ENCODE measurements around the gene CTBP2.

CTBP2 gene

GRCh38 chr10:125035136-125035535 is 125.2 kb downstream of the CTBP2 start:
- Histone ChIP-seq H3K36me3 (peaks cover 0 to 9% (median 0%) of the 10 kb centered on the region in 3 donors), H3K27ac (peak overlapping the region; percentile 58 to 90), H3K4me3 (peak overlapping the region; percentile 0 to 2), H3K9me3 (no peaks in the 10 kb centered on the region), H3K4me1 (peaks cover 5 to 100% (median 72%) of the 10 kb centered on the region in 4 donors), H3K27me3 (no peaks in the 10 kb centered on the region)
- DNase-seq, result no peak
- no peak for TF ChIP-seq CTCF (IDR thresholded peaks at IDR 0.05)
- intact Hi-C loops (cut with DNase I; ENCODE audit: low total_unique reads), result no loop called here

GRCh38 chr10:125034675-125035074 is 125.7 kb downstream of the CTBP2 start:
- intact Hi-C loops (cut with DNase I; ENCODE audit: low total_unique reads), result no loop called here
- H3K4me3 ChIP-seq, result peak overlapping the region in 1 of 2 donors; percentile 0
- peak overlapping the region; percentile 58 to 90 for H3K27ac ChIP-seq
- no peak for TF ChIP-seq CTCF (IDR thresholded peaks at IDR 0.05)
- H3K27me3 ChIP-seq, result no peaks in the 10 kb centered on the region
- H3K9me3 ChIP-seq, result no peaks in the 10 kb centered on the region
- no peak for DNase-seq
- H3K36me3 ChIP-seq, result peaks cover 0 to 9% (median 0%) of the 10 kb centered on the region in 3 donors
- peaks cover 5 to 100% (median 70%) of the 10 kb centered on the region in 4 donors for H3K4me1 ChIP-seq

- no peak for DNase-seq
- no peak for TF ChIP-seq CTCF (IDR thresholded peaks at IDR 0.05)
- Histone ChIP-seq H3K9me3 (no peaks in the 10 kb centered on the region), H3K4me1 (peaks cover 5 to 100% (median 69%) of the 10 kb centered on the region in 4 donors), H3K27me3 (no peaks in the 10 kb centered on the region), H3K27ac (peak overlapping the region; percentile 42 to 90), H3K36me3 (peaks cover 0 to 9% (median 0%) of the 10 kb centered on the region in 3 donors), H3K4me3 (no peak overlapping the region)
- intact Hi-C loops (cut with DNase I; ENCODE audit: low total_unique reads), result no loop called here
These were observed 127.0 kb downstream of the CTBP2 start for GRCh38 chr10:125033146-125033924.

- Histone ChIP-seq H3K27ac (peak overlapping the region; percentile 42 to 90), H3K36me3 (peaks cover 0 to 9% (median 0%) of the 10 kb centered on the region in 3 donors), H3K4me3 (no peak overlapping the region), H3K27me3 (no peaks in the 10 kb centered on the region), H3K4me1 (peaks cover 0 to 100% (median 69%) of the 10 kb centered on the region in 4 donors), H3K9me3 (no peaks in the 10 kb centered on the region)
- intact Hi-C loops (cut with DNase I; ENCODE audit: low total_unique reads), result no loop called here
- no peak for DNase-seq
- no peak for TF ChIP-seq CTCF (IDR thresholded peaks at IDR 0.05)
These were observed 127.8 kb downstream of the CTBP2 start for GRCh38 chr10:125032474-125033020.

GRCh38 chr10:125030567-125031197 is 129.7 kb downstream of the CTBP2 start:
- Histone ChIP-seq H3K27ac (peak overlapping the region; percentile 58 to 90), H3K36me3 (peaks cover 0 to 26% (median 12%) of the 10 kb centered on the region in 3 donors), H3K4me3 (no peak overlapping the region), H3K9me3 (no peaks in the 10 kb centered on the region), H3K27me3 (no peaks in the 10 kb centered on the region), H3K4me1 (peaks cover 0 to 100% (median 63%) of the 10 kb centered on the region in 4 donors)
- peak in 1 of 2 experiments; percentile 20 for TF ChIP-seq CTCF (IDR thresholded peaks at IDR 0.05)
- intact Hi-C loops (cut with DNase I; ENCODE audit: low total_unique reads), result no loop called here
- DNase-seq, result peak in 1 of 2 donors; percentile 80

All from tibial artery (tissue), 4 donors.